8988T (cell line): Measurements from ENCODE around the gene ASB13.
"Not testable (repeated sequence)": the region's sequence is repeated elsewhere in the genome, so short reads cannot be mapped to it uniquely, and the experiment has no call there.

Experiments used
- DNase-seq: peaks from one replicate; pipeline ENCODE4 v3.0.0; 2011

ASB13 gene

DNA sequence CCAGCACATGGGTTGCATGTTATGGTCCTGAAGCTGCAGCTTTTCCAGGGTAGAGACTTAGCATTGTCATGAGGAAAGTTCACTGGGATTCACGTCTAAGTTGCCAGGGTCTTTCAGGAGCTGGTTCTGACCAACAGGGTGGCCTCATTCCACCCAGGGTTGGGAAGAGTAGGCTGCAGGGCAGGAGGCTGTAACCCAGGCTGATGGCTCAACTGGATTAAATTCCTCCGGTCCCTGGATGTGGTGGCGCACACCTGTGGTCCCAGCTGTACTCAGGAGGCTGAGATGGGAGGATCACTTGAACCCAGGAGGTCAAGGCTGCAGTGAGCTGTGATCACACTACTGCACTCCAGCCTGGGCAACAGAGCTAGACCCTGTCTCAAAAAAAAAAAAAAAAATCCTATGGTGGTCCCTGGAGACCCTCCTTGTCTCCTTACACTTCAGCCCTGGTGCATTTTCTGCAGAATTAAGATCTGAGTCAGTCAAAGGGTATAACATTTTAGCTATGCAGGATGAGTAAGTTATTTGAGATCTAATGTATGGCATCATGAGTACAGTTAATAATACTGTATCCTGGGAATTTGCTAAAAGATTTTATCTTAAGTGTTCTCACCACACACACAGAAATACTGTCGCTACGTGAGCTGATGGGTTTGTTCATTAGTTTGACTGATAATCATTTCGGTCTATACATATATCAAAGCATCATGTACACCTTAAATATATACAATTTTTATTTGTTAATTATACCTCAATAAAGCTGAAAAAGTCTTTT is 44.0 kb downstream of the ASB13 start:
- DNase-seq, result no peak

- not testable (repeated sequence) for DNase-seq
Observed at GRCh38 chr10:5621371-5621770, 45.0 kb downstream of the ASB13 start.

- DNase-seq, result no peak
Observed at GRCh38 chr10:5620966-5621365, 45.4 kb downstream of the ASB13 start.

- DNase-seq, result no peak
Observed at GRCh38 chr10:5620223-5620721, 46.1 kb downstream of the ASB13 start.

- DNase-seq, result no peak
Observed at GRCh38 chr10:5619362-5620211, 46.8 kb downstream of the ASB13 start.

GRCh38 chr10:5618829-5619228 is 47.6 kb downstream of the ASB13 start:
- no peak for DNase-seq

GRCh38 chr10:5618042-5618441 is 48.4 kb downstream of the ASB13 start:
- no peak for DNase-seq

DNA sequence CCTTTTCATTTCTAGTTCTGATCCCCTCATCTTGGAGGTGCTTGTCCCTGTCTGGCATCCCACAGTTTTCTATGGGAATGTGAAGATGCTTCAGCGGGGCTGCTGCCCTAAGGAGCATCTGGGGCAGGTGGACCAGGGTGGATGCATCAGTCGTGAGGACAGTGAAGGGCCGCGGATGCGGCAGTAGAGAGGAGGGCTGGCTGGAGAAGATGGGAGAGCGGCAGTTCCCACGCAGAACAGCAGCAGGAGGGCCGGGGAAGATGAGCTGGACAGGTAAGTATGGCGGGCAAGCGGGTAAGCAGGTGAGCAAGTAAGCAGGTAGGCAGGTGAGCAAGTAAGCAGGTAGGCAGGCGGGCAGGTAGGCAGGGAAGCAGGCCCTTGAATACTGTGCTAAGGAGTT is 48.9 kb downstream of the ASB13 start:
- DNase-seq, result no peak

DNA sequence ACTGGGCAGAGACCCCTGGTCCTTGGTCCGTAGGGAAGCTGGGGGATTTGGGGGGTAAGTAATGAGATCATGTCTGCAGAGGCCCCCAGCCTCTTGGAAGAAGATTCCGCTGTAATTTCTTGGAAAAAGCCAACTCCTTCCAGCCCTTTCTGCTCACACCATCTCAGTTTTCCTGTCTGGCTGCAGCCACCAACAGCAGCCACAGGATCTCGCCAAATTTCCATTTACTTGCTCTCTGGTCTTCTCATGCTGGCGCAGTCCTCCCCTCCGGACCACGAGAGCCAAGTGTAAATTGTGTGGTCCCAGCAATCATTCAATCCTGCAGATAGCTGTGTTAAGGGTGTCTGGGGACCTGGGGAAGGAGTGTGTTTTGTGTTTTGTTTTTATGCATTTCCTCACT is 49.6 kb downstream of the ASB13 start:
- DNase-seq, result no peak

DNA sequence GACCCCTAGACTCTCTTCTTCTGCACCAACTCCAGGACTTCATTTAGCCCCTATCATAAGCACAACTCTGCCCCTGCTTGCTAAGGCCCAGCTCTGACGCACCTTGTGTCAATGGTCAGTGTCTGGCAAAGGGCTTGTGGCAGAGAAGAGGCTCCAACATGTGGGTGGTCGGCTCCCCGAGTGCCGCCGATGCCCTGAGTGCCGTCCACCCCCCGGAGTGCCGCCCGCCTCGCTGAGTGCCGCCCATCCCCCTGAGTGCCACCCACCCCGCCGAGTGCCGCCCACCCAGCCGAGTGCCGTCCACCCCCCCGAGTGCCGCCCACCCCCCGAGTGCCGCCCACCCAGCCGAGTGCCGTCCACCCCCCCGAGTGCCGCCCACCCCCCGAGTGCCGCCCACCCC is 50.3 kb downstream of the ASB13 start:
- DNase-seq, result no peak

DNA sequence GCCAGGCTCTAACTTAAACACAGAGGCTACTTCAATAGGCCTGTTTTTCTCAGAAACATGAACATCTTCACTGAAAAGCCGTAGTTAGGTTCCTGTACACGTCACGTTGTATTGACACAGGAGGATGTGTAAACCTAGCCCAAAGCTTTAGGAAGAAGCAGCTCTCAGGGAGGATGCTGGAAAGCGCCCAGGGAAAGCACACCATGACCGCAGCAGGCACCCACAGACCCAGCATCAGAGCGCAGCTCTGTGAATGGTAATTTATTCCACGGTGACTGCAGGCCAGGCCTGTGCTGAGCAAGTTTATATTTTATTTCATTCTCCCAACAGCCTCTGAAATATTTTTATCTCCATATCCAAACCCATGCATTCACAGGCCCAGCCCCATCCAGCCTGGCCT is 51.1 kb downstream of the ASB13 start:
- DNase-seq, result no peak

DNA sequence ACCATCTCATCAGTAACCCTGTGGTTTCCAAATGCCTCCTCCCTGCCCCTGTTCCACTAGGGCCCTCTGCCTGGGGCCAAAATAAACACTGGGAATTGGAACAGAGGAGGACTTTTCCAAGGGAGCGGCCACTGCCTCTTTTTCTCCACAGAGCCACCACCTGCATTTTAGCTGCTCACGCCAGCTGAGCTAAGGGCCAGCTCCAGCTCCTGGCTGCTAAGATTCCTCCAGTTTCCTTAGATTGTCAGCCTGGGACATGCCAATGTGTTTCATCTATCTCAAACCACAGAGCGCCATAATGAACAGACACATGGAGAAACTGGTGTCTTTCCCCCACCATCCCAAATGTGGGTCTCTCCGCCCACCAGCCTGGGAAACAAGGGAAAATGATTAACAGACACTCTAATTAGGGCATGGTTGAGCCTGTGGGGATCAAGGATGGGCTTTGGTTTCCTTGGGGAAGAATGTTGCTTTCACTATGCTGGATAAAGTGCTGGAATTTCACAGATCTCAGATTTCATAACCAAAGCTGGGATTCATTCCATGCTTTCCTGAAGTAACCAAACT is 52.2 kb downstream of the ASB13 start:
- DNase-seq, result no peak

- DNase-seq, result no peak
Observed at GRCh38 chr10:5613481-5614154, 52.8 kb downstream of the ASB13 start.

DNA sequence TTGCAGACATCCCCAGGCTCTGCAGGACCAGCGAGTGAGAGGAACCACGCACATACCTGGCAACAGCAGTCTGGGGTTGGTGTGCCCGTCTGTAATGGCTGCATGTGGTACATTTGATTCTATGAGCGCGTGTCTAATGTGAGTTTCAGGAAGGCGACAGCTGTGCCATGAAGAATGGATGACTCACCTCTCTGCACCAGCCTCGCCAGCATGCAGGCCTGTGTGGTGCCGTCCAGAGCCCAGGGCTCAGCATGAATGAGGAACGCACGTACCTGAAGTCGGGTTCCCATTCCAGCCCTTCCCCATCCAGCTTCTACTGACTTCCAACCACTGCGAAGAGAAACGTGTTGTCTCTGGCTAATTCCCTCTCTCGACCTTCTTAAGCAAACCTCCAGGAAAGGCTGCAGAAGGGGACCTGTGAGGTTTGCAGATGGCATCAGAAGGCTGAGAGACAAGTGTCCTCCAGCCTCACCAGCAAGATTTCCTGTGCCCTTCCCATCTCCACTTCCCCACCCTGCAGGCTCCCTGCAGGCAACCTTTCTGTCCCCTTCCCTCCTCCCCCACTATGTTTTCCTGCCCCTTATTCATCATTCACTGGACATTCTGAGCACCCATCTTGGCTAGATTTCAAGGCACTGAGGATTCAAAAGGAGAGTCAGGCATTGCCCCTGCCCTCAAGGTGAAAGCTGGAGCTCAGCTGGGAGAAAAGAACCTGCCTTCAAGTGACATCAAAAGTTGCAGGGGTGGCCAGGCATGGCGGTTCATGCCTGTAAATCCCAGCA is 54.3 kb downstream of the ASB13 start:
- DNase-seq, result no peak

DNA sequence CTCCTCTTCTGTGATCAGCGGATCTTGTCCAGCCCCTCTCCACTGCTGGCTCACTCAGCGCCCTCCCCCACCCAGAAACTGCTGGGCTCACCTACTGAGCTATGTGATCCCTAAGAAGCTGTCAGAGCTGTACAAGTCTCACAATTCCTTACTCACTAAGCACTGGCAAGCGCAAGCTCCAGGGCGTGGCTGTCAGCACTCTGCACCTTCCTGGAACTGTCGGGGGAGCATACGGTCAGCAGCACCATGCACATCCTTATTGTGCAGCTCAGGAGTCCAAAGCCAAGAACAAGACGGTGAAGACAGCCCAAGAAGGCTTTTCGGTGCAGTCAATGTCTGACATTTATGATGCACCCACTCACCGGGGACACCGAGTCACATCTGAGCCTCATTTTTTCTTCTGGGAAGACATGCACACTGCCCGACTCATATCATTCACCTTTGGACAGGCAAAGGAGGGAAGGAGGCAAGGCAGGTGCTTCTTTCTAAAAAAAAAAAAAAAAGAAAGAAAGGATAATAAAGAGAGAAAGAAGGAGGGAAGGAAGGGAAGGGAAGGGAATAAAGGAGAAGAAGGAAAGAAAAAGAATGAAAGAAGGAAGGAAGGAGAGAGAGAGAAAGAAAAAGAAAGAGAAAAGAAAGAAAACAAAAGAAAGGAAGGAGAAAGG is 56.3 kb downstream of the ASB13 start:
- no peak for DNase-seq

- DNase-seq, result no peak
Observed at GRCh38 chr10:5608608-5609220, 57.7 kb downstream of the ASB13 start.

DNA sequence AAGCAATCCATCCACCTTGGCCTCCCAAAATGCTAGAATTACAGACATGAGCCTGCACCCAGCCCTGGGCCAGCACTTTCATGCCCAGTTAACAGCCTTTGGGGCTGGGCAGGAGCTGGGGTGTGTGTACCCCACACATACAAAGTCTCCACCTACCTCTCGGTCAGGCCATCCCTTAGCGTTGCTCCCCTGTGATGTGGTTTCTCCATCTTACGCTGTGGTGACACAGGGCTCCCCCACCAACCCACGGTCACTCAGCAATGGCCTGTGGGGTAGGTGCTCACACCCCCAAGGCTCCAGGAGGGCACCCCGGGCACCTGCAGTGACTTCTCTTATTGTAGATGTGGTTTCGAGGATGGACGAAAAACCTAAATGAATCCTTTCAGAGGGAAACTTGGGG is 58.8 kb downstream of the ASB13 start:
- no peak for DNase-seq

GRCh38 chr10:5606864-5607263 is 59.5 kb downstream of the ASB13 start:
- DNase-seq, result no peak

DNA sequence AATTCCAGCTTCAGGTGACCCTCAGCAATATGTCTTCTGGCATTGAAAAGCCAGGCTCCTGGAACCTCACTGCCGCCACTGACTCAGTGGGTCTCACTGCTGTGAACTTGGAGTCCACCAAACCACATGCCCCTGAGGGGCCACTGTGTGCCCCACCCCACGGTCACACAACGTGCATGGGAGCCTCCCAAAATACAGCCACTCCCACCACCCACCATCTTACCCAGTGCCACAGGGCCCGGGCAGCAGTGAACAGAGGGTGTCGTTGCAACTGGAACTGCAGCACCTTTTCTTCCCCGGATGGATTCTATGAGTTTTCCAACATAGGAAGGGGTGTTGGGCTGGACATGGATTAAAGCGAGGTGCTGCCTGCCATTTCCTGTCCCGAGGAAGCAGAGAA is 60.1 kb downstream of the ASB13 start:
- no peak for DNase-seq

DNA sequence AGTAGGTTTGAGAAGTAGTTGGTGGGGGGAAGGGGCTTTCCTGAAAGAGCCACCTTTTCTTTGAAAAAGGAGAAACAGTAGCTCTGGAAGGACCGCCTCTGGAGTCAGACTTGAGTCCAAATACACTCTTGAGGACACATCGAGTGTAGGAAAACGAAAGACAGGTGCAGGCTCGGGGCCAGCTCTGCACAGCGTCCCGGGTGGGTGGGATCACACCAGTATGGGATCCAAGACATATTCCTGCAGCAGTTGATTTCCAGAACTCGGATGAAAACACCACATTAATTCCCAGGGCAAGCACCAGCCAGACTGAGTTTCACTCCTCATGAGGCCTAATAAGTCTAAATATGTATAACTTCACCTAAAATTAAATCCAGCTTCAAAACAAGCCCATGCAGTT is 61.4 kb downstream of the ASB13 start:
- DNase-seq, result no peak

- DNase-seq, result no peak
Observed at GRCh38 chr10:5604236-5604925, 62.0 kb downstream of the ASB13 start.
